Testis (tissue), 3 donors: ENCODE results near the gene MECR. TPM values are rescaled to one million over a fixed set of nuclear protein-coding genes. Genes with fewer than 3 reads are reported as not detected.

Source experiments
- DNase-seq: peaks from one replicate; pipeline ENCODE4 v3.0.0-alpha.2; 2019
- H3K27ac ChIP-seq, 2 donors: fragments of 200-600 bp; sonication (generic); one replicate each; pipeline ENCODE4 v1.5.1; 2019
- H3K27me3 ChIP-seq: fragments of 200-600 bp; sonication (generic); one replicate; pipeline ENCODE4 v1.5.1; 2019
- H3K36me3 ChIP-seq: fragments of 200-600 bp; sonication (generic); one replicate; pipeline ENCODE4 v1.5.1; 2017; ENCODE audit warnings: low read depth; ENCODE audit errors: missing control alignments
- H3K4me1 ChIP-seq: fragments of 200-600 bp; sonication (generic); one replicate; pipeline ENCODE4 v1.5.1; 2019
- H3K4me3 ChIP-seq, 2 donors: fragments of 200-600 bp; sonication (generic); one replicate each; pipeline ENCODE4 v1.5.1; 2017 to 2019
- H3K9me3 ChIP-seq: fragments of 200-600 bp; sonication (generic); one replicate; pipeline ENCODE4 v1.5.1; 2017
- CTCF ChIP-seq, 3 experiments: fragments of 450-650 bp in 2 of 3; fragments of 200-600 bp in 1 of 3; sonication (generic) in 1 of 3; IDR thresholded peaks; one replicate each; pipeline ENCODE4 v1.5.1; 2016 to 2019; ENCODE audit warnings: antibody characterized with exemption in 3 of 3, mild to moderate bottlenecking in 2 of 3, moderate library complexity in 1 of 3
- POLR2A ChIP-seq: fragments of 450-650 bp; IDR thresholded peaks from one replicate; pipeline ENCODE4 v1.6.1; 2017; ENCODE audit warnings: antibody characterized with exemption, mild to moderate bottlenecking, moderate library complexity
- WGBS, 2 donors: methylation state at CpG; one replicate each; pipeline ENCODE4 v1.1.5; 2018; 5-methylcytosine and 5-hydroxymethylcytosine counted together
- intact Hi-C: fragments of 100-400 bp; cut with DNase I; formaldehyde crosslinking; loops from one replicate; pipeline ENCODE4 v1.15.1; 2023; ENCODE audit warnings: low total_unique reads
- polyA plus RNA-seq: library from polyadenylated mRNA; stranded (reverse); fragments of 350-450 nt; fragmentation: Illumina TruSeq; extraction: RNeasy Lipid Tissue Mini Kit (QIAGEN cat#74804); gene quantifications from one replicate; pipeline ENCODE4 v1.2.3, GENCODE V29; 2014; ENCODE audit warnings: low read depth, low replicate concordance; ENCODE audit not compliant: insufficient read depth
- total RNA-seq, 2 donors: library from RNA; depleted of rRNA; stranded (reverse); fragments of >200 nt; gene quantifications; one replicate each; pipeline ENCODE4 v1.2.3, GENCODE V29; 2016

Gene MECR
- total and polyA plus RNA-seq, 3 donors from 2014 or later, result 33.7 to 38.9 (median 37.3) TPM

DNA sequence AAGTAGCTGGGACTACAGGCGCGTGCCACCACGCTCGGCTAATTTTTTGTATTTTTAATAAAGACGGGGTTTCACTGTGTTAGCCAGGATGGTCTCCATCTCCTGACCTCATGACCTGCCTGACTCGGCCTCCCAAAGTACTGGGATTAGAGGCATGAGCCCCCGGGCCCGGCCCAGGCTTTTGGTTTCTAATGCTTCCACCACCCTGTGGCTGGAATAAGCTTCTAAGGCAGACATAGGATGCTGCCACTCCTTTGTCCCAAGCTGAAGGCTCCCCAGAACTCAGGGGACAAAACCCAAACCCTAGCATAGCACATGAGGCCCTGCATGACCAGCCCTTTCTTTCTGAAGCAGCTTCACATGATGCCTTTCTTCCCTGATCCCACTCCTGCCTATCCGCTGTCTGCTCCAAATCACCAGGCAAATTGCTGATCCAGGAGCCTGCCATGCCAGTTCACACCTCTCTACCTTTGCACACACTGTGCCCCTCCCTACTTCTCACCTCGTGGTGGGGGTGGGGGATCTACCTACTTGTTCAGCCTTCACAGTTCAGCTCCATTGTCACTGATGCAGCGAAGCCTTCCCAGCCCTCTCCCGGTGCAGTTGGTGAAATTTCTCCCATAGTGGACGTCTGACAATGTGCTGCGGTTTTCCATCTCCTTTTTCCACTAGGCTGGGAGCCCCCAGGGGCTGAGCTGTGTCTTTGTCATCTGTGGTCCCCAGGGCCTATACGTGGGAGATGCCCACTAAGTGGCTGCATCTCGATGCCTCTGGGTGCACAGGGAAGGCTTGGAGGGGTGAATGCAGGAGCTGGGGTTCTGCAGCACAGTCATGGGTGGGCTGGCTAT, 12.5 kb upstream of the MECR start:
- Histone ChIP-seq H3K27ac (no peak overlapping the region), H3K36me3 (no peaks in the 10 kb centered on the region), H3K9me3 (no peaks in the 10 kb centered on the region), H3K4me3 (no peak overlapping the region), H3K27me3 (no peaks in the 10 kb centered on the region), H3K4me1 (no peaks in the 10 kb centered on the region)
- TF ChIP-seq POLR2A (no peak), CTCF (IDR thresholded peaks at IDR 0.05) (no peak)
- DNase-seq, result no peak
- 79 to 81% methylated on average over 14 to 16 of the region's 16 CpGs for WGBS, 2 donors
- intact Hi-C loops, result no loop called here

- intact Hi-C loops, result no loop called here
- no peak for DNase-seq
These were observed 10.3 kb upstream of the MECR start for GRCh38 chr1:29240986-29241385.

DNA sequence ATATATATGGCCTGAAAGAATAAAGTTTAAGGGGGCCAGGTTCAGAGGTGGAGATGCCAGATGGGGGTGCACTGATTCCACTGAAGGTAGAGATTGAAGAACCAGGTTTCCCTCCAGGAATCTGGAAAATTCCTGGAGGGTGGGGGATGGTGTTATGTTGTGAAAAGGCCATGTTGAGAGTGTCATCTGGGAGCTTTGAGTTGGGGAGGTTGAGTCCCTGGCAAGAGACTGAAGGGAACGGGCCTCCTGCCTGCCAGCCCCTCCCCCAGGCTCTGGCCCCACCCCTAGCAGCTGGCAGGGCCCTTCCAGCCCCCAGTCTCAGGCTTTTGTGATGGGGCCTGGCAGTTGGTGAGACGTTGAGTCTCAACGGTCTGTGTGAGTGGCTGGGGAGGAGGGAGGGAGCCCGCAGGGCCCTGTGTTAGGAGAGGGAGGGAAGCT, 9.7 kb upstream of the MECR start:
- Histone ChIP-seq H3K4me3 (no peak overlapping the region), H3K27me3 (no peaks in the 10 kb centered on the region), H3K27ac (no peak overlapping the region), H3K4me1 (peaks cover 13% of the 10 kb centered on the region), H3K36me3 (no peaks in the 10 kb centered on the region), H3K9me3 (no peaks in the 10 kb centered on the region)
- intact Hi-C loops, result no loop called here
- no peak for DNase-seq
- TF ChIP-seq POLR2A (no peak), CTCF (IDR thresholded peaks at IDR 0.05) (no peak)
- WGBS, 2 donors, result 74 to 77% methylated on average over 3 to 4 of the region's 4 CpGs

More at GRCh38 chr1:29240986-29241385, 10.3 kb upstream of the MECR start:
- no peak overlapping the region for H3K4me3 ChIP-seq
- WGBS, 2 donors, result 87 to 100% methylated on average over 1 to 2 of the region's 2 CpGs
- H3K27ac ChIP-seq, result no peak overlapping the region
- no peaks in the 10 kb centered on the region for H3K27me3 ChIP-seq
- H3K4me1 ChIP-seq, result peaks cover 10% of the 10 kb centered on the region
- H3K9me3 ChIP-seq, result no peaks in the 10 kb centered on the region
- TF ChIP-seq POLR2A (no peak), CTCF (IDR thresholded peaks at IDR 0.05) (no peak)
- H3K36me3 ChIP-seq, result no peaks in the 10 kb centered on the region

- 78 to 81% methylated on average over 7 of the region's 7 CpGs for WGBS, 2 donors
- Histone ChIP-seq H3K9me3 (no peaks in the 10 kb centered on the region), H3K36me3 (no peaks in the 10 kb centered on the region), H3K4me3 (no peak overlapping the region), H3K27me3 (no peaks in the 10 kb centered on the region), H3K4me1 (peaks cover 13% of the 10 kb centered on the region), H3K27ac (no peak overlapping the region)
- TF ChIP-seq CTCF (IDR thresholded peaks at IDR 0.05) (no peak), POLR2A (no peak)
- no peak for DNase-seq
- intact Hi-C loops, result no loop called here
These were observed 8.4 kb upstream of the MECR start for GRCh38 chr1:29239142-29239541.

DNA sequence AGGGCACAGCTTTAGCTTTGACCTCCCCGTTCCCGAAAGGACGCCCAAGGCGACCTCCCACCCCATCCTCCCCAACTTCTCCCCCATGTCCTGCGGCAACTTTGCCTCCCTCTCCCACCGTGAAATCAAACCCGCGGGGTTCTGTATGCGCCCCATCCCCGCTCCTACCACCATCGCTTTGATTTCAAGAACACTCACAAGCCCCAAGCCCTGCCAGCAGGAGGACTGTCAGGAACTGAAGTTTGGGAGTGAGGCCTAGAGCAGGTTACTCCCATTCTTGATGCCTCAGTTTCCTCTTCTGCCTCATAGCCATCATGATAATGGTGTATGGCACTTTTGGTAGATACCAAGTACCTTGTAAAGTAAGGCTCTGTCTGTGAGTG, 7.9 kb upstream of the MECR start:
- no peak for DNase-seq
- H3K36me3 ChIP-seq, result no peaks in the 10 kb centered on the region
- H3K9me3 ChIP-seq, result no peaks in the 10 kb centered on the region
- WGBS, 2 donors, result 38% methylated on average over 7 to 11 of the region's 11 CpGs
- peak overlapping the region in 1 of 2 donors; percentile 27 for H3K27ac ChIP-seq
- H3K27me3 ChIP-seq, result no peaks in the 10 kb centered on the region
- TF ChIP-seq POLR2A, result no peak
- TF ChIP-seq CTCF (IDR thresholded peaks at IDR 0.05), result no peak
- H3K4me3 ChIP-seq, result peak overlapping the region in 1 of 2 donors; percentile 51
- H3K4me1 ChIP-seq, result peaks cover 13% of the 10 kb centered on the region
- intact Hi-C loops, result no loop called here
